ENCODE data around the gene LAD1.

- TF ChIP-seq GATA2 (IDR thresholded peaks at IDR 0.05; ENCODE audit: low read depth, low read length), result no peak
- no peak for TF ChIP-seq GATA3 (IDR thresholded peaks at IDR 0.05; ENCODE audit: low read depth, low read length)
Measured at GRCh38 chr1:201332616-201333335, 66.3 kb downstream of the LAD1 start.

Data from SH-SY5Y (cell line).